GM21528 (cell line): Measurements from ENCODE around the gene IRF2BPL.

ENCODE experiments used
- ATAC-seq: cut with Tn5 transposase; IDR thresholded peaks from one replicate; pipeline ENCODE4 v1.9.1; 2021; ENCODE audit warnings: mild to moderate bottlenecking, moderate library complexity; ENCODE audit not compliant: unreplicated experiment, low FRiP score

The IRF2BPL gene

GRCh38 chr14:77014734-77015133 lies 13.8 kb downstream of the IRF2BPL start:
- ATAC-seq: no peak

GRCh38 chr14:77014004-77014604 lies 14.4 kb downstream of the IRF2BPL start:
- no peak for ATAC-seq

GRCh38 chr14:77012193-77012765 lies 16.2 kb downstream of the IRF2BPL start:
- ATAC-seq: no peak

- ATAC-seq: no peak
These were observed 17.3 kb downstream of the IRF2BPL start for GRCh38 chr14:77011245-77011644.

- ATAC-seq: no peak
These were observed 19.5 kb downstream of the IRF2BPL start for GRCh38 chr14:77009014-77009413.

- ATAC-seq: no peak
These were observed 20.0 kb downstream of the IRF2BPL start for GRCh38 chr14:77008541-77008940.

GRCh38 chr14:77007975-77008421 lies 20.5 kb downstream of the IRF2BPL start:
- no peak for ATAC-seq

GRCh38 chr14:77007183-77007974 lies 21.1 kb downstream of the IRF2BPL start:
- no peak for ATAC-seq

GRCh38 chr14:77006132-77006531 lies 22.4 kb downstream of the IRF2BPL start:
- ATAC-seq: no peak

- no peak for ATAC-seq
These were observed 22.9 kb downstream of the IRF2BPL start for GRCh38 chr14:77005559-77005958.

- no peak for ATAC-seq
These were observed 23.6 kb downstream of the IRF2BPL start for GRCh38 chr14:77004711-77005460.

GRCh38 chr14:77003960-77004710 lies 24.4 kb downstream of the IRF2BPL start:
- no peak for ATAC-seq

- ATAC-seq: no peak
These were observed 25.6 kb downstream of the IRF2BPL start for GRCh38 chr14:77002889-77003288.

- ATAC-seq: no peak
These were observed 26.2 kb downstream of the IRF2BPL start for GRCh38 chr14:77002335-77002734.

GRCh38 chr14:77000340-77001270 lies 27.9 kb downstream of the IRF2BPL start:
- ATAC-seq: no peak

GRCh38 chr14:76998910-76999309 lies 29.6 kb downstream of the IRF2BPL start:
- ATAC-seq: no peak

- ATAC-seq: no peak
These were observed 31.1 kb downstream of the IRF2BPL start for GRCh38 chr14:76997257-76997970.

- no peak for ATAC-seq
These were observed 31.9 kb downstream of the IRF2BPL start for GRCh38 chr14:76996563-76997146.
